ENCODE data around the gene HNRNPR.

DNA sequence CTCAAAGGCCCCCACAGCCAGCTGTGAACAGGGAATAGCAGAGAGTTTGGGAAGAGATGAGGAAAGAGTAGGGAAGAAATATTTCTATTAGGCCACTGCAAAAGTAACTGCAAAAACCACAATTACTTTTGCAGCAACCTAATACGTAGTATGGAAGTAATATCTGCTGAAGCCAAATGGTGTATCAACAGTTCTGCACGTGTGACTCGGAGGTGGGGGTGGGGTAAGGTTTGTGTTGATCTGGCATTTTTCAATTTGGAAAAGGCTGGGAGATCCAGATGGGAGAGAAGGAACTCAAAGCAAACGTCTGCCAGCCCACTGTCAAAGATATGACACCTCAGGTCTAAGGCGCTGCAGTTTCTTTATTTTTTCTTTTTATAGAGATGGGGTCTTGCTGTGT is 36.6 kb upstream of the HNRNPR start:
- TF ChIP-seq, protein P1, sequence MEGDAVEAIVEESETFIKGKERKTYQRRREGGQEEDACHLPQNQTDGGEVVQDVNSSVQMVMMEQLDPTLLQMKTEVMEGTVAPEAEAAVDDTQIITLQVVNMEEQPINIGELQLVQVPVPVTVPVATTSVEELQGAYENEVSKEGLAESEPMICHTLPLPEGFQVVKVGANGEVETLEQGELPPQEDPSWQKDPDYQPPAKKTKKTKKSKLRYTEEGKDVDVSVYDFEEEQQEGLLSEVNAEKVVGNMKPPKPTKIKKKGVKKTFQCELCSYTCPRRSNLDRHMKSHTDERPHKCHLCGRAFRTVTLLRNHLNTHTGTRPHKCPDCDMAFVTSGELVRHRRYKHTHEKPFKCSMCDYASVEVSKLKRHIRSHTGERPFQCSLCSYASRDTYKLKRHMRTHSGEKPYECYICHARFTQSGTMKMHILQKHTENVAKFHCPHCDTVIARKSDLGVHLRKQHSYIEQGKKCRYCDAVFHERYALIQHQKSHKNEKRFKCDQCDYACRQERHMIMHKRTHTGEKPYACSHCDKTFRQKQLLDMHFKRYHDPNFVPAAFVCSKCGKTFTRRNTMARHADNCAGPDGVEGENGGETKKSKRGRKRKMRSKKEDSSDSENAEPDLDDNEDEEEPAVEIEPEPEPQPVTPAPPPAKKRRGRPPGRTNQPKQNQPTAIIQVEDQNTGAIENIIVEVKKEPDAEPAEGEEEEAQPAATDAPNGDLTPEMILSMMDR (conservative IDR thresholded peaks at IDR 0.05; ENCODE audit: low read depth, low read length), result no peak
- TF ChIP-seq EZH2 (IDR thresholded peaks at IDR 0.05; ENCODE audit: low read length, unreplicated experiment), result no peak

Data from PC-3 (cell line).